ENCODE measurements around the gene EPS8L3. TPM values are rescaled to one million over a fixed set of nuclear protein-coding genes. Genes with fewer than 3 reads are reported as not detected.
A peak's percentile ranks its signal among the peaks of the same experiment; 100 is the strongest.
"Not testable (repeated sequence)": the region's sequence is repeated elsewhere in the genome, so short reads cannot be mapped to it uniquely, and the experiment has no call there.

The EPS8L3 gene
- polyA plus RNA-seq, 1 of the 3 experiments (the other 2 are of a cell fraction): not detected

DNA sequence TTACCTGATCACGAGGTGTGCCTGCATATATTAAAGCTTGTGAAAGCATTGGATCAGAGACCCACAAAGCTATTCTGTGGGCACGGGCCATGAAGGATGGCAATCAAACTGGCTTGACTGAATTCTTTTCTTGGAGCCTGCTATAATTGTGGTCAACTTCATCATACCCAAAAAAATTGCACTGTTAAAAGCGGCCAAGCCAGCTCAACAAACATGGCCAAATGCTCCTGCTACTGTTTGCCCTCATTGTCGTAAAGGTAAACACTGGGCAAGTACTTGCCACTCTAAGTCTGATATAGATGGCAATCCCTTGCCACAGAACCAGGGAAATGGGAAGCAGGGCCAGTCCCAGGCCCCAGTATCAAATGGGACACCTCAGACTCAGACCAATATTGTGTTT lies 58.3 kb downstream of the EPS8L3 start:
- Histone ChIP-seq H3K9ac (no peak overlapping the region), H3K36me3 (replicated peaks in 1 of 2; ENCODE audit: control insufficient read depth in 1 of 2, insufficient read depth in 2 of 2, low read length in 1 of 2) (no peaks in the 10 kb centered on the region), H3K4me1 (ENCODE audit: control insufficient read depth in 1 of 2, insufficient read depth in 2 of 2, low read depth in 1 of 2, low read length in 1 of 2) (no peaks in the 10 kb centered on the region; a peak in 1 of 4 replicates), H4K20me1 (ENCODE audit: insufficient read depth) (no peaks in the 10 kb centered on the region), H3K27ac (ENCODE audit: low read depth in 2 of 2, low read length in 1 of 2) (no peak overlapping the region), H2AFZ (ENCODE audit: low read depth) (no peak overlapping the region), H3K9me2 (no peaks in the 10 kb centered on the region), H3K4me2 (no peak overlapping the region), H3K27me3 (ENCODE audit: insufficient read depth) (no peaks in the 10 kb centered on the region), H3K79me2 (ENCODE audit: insufficient read depth) (no peaks in the 10 kb centered on the region), H3F3A (replicated peaks; ENCODE audit: insufficient read depth) (no peaks in the 10 kb centered on the region), H3K9me3 (no peaks in the 10 kb centered on the region), H3K4me3 (ENCODE audit: low read depth in 2 of 2, low read length in 1 of 2) (no peak overlapping the region)
- WGBS (ENCODE audit: low lambda C conversion rate): 38% methylated on average over 4 of the region's 4 CpGs
- CTCF ChIA-PET: interaction anchor here (1.2 kb wide), 1 partner anchor 68 kb away, joined by 3 read pairs; no protein-coding TSS in a partner anchor
- POLR2A ChIA-PET: no interaction called here
- DNase-seq: no peak
- TF ChIP-seq RXRA (IDR thresholded peaks at IDR 0.05; ENCODE audit: borderline replicate concordance, low read depth): no peak
- TF ChIP-seq MAX (IDR thresholded peaks at IDR 0.05; ENCODE audit: low read depth): no peak

DNA sequence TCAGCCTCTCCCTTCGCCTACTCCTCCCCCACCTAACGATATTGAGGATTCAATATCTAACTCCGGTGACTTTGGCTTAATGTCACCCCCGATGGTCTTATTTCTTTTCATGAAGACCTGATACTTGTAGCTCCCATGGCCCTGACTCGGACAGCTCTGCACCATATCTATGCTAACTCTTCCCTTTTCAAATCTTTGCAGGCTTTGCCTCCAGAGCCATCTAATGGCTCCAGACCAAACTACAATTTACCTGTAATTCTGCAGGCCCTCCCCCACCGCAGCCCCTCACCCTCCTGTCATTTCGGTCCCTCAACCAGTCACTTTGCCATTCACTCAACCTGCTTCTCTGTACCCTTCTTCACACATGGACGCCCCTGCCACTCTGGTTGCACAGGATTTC lies 59.5 kb downstream of the EPS8L3 start:
- ChIA-PET CTCF (interaction anchor here (1.1 kb wide), 1 partner anchor 54 kb away, joined by 3 read pairs; no protein-coding TSS in a partner anchor), POLR2A (no interaction called here)
- Histone ChIP-seq H3K36me3 (replicated peaks in 1 of 2; ENCODE audit: control insufficient read depth in 1 of 2, insufficient read depth in 2 of 2, low read length in 1 of 2) (no peaks in the 10 kb centered on the region), H4K20me1 (ENCODE audit: insufficient read depth) (no peaks in the 10 kb centered on the region), H3K9ac (no peak overlapping the region), H3K9me3 (no peaks in the 10 kb centered on the region), H3K9me2 (no peaks in the 10 kb centered on the region), H3K27me3 (ENCODE audit: insufficient read depth) (no peaks in the 10 kb centered on the region), H3K4me1 (ENCODE audit: control insufficient read depth in 1 of 2, insufficient read depth in 2 of 2, low read depth in 1 of 2, low read length in 1 of 2) (no peaks in the 10 kb centered on the region; a peak in 1 of 4 replicates), H3K4me3 (ENCODE audit: low read depth in 2 of 2, low read length in 1 of 2) (no peak overlapping the region), H3K4me2 (no peak overlapping the region), H2AFZ (ENCODE audit: low read depth) (no peak overlapping the region), H3F3A (replicated peaks; ENCODE audit: insufficient read depth) (no peaks in the 10 kb centered on the region), H3K27ac (ENCODE audit: low read depth in 2 of 2, low read length in 1 of 2) (no peak overlapping the region), H3K79me2 (ENCODE audit: insufficient read depth) (no peaks in the 10 kb centered on the region)
- no peak for DNase-seq
- WGBS (ENCODE audit: low lambda C conversion rate): 44% methylated on average over 8 of the region's 8 CpGs
- TF ChIP-seq EP300 (IDR thresholded peaks at IDR 0.05; ENCODE audit: borderline replicate concordance in 1 of 2, low read depth in 1 of 2, low read length in 1 of 2) (no peak), ZBTB33 (IDR thresholded peaks at IDR 0.05; ENCODE audit: borderline replicate concordance, low read depth) (no peak), FOXJ3 (CRISPR knock-in tag; IDR thresholded peaks at IDR 0.05) (no peak), RAD21 (IDR thresholded peaks at IDR 0.05; ENCODE audit: low read length) (0 out of 2 replicates have a peak, but pooled peaks have one; percentile 6), NFIC (IDR thresholded peaks at IDR 0.05; ENCODE audit: borderline replicate concordance) (no peak)

DNA sequence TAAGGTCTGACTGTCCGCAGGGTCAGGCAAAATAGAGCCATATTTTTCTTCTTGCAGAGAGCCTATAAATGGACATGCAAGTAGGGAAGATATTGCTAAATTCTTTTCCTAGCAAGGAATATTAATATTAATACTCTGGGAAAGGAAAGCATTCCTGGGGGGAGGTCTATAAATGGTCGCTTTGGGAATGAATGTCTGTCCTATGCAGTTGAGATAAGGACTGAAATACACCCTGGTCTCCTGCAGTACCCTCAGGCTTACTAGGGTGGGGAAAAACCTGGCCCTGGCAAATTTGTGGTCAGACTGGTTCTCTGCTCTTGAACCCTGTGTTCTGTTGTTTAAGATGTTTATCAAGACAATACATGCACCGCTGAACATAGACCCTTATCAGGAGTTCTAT lies 60.8 kb downstream of the EPS8L3 start:
- POLR2A ChIA-PET; H3K4me1 ChIP-seq (ENCODE audit: control insufficient read depth in 1 of 2, insufficient read depth in 2 of 2, low read depth in 1 of 2, low read length in 1 of 2); H3K9me3 ChIP-seq; CTCF ChIA-PET; H3K4me2 ChIP-seq; H3K27me3 ChIP-seq (ENCODE audit: insufficient read depth); H3K79me2 ChIP-seq (ENCODE audit: insufficient read depth); H3K36me3 ChIP-seq (replicated peaks in 1 of 2; ENCODE audit: control insufficient read depth in 1 of 2, insufficient read depth in 2 of 2, low read length in 1 of 2); H4K20me1 ChIP-seq (ENCODE audit: insufficient read depth); H3K27ac ChIP-seq (ENCODE audit: low read depth in 2 of 2, low read length in 1 of 2); DNase-seq; H3K9ac ChIP-seq; H3F3A ChIP-seq (replicated peaks; ENCODE audit: insufficient read depth); H2AFZ ChIP-seq (ENCODE audit: low read depth); H3K4me3 ChIP-seq (ENCODE audit: low read depth in 2 of 2, low read length in 1 of 2); H3K9me2 ChIP-seq: not testable (repeated sequence)
- 66% methylated on average over 3 of the region's 3 CpGs for WGBS (ENCODE audit: low lambda C conversion rate)

Other genes with a start within 250 kb of the EPS8L3 start
- not detected in 2 replicates for gene GPR61, start 224.1 kb downstream of the EPS8L3 start, polyA plus RNA-seq (2012; rRNA removed)
- 4.0 and 4.8 TPM in 2 replicates for gene GNAI3, start 215.3 kb downstream of the EPS8L3 start, polyA plus RNA-seq (2012; rRNA removed)
- gene GNAT2, start 144.3 kb downstream of the EPS8L3 start, polyA plus RNA-seq (2012; rRNA removed): 0.16 TPM in 2 replicates
- gene AMPD2, start 144.1 kb downstream of the EPS8L3 start, polyA plus RNA-seq (2012; rRNA removed): 59.1 and 63.7 TPM in 2 replicates
- 34.2 and 36.1 TPM in 2 replicates for gene GSTM4, start 107.8 kb downstream of the EPS8L3 start, polyA plus RNA-seq (2012; rRNA removed)
- 70.2 and 97.6 TPM in 2 replicates for gene GSTM2, start 95.9 kb downstream of the EPS8L3 start, polyA plus RNA-seq (2012; rRNA removed)
- gene GSTM1, start 76.1 kb downstream of the EPS8L3 start, polyA plus RNA-seq (2012; rRNA removed): not detected in 2 replicates
- not detected in 2 replicates for gene GSTM5, start 51.7 kb downstream of the EPS8L3 start, polyA plus RNA-seq (2012; rRNA removed)
- 84.9 and 86.6 TPM in 2 replicates for gene GSTM3, start 22.9 kb downstream of the EPS8L3 start, polyA plus RNA-seq (2012; rRNA removed)
- gene CSF1, start 146.9 kb upstream of the EPS8L3 start, polyA plus RNA-seq (2012; rRNA removed): 25.3 and 31.9 TPM in 2 replicates
- gene AHCYL1, start 220.8 kb upstream of the EPS8L3 start, polyA plus RNA-seq (2012; rRNA removed): 39.7 and 49.0 TPM in 2 replicates